T47D (cell line): ENCODE results near the gene SPON2.
"Not testable (repeated sequence)": the region's sequence is repeated elsewhere in the genome, so short reads cannot be mapped to it uniquely, and the experiment has no call there.

Experiments used
- DNase-seq, 2 experiments: peaks; one replicate each; pipeline versions ENCODE4 v3.0.0 to v3.0.0-alpha.2; 2011 to 2012; ENCODE audit warnings: low read depth in 1 of 2, low spot score in 1 of 2
- JUND ChIP-seq: IDR thresholded peaks from 2 replicates; pipeline ENCODE4 v1.6.1; 2012; ENCODE audit warnings: low read depth
- in situ Hi-C: cut with HindIII; loops from 2 replicates; pipeline ENCODE4 v1.10.0; 2016; ENCODE audit warnings: low sequenced_read_pairs, low pct_unique_long_range_greater_than_20kb

Gene SPON2

DNA sequence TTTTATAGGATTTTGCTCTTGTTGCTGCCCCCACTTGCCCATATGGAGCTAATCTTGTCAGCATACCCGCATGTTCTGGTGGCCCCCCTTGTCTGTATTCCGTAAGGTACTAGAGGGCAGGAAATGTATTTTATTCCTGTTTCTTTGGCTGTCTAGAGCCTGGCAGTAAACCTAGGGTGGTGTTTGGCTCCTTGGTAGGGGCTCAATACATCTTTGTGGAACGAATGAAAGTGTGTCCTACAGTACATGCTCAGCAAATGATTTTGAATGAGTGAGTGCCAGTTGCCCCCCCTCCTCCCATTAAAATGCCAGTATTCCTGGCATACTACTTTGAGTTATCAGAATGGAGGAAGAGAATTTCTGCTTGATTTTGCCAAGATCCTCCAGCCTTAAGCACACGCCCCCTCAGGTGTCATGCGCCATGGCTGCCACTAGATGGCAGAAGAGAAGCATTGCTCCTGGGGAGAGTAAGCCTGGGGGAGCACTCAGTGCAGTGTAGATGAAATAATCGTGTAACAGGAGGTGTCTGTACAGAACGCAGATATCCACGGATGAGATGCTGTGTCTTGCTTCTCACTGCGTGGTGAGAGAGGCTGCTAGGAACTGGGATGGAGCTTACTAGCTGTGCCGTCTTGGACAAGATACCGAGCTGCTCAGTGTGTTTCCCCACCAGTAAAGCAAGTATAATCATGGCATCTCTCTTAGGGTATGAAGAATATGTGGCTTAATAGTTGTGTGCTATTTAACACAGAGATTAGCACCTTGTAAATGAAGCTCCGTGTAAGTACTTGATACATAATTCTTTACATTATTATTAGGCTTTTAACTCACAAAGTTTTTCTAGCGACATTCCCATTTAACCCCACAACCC lies 41.8 kb downstream of the SPON2 start:
- peak; percentile 42 to 83 for DNase-seq
- TF ChIP-seq JUND = no peak
- in situ Hi-C loops = no loop called here

DNA sequence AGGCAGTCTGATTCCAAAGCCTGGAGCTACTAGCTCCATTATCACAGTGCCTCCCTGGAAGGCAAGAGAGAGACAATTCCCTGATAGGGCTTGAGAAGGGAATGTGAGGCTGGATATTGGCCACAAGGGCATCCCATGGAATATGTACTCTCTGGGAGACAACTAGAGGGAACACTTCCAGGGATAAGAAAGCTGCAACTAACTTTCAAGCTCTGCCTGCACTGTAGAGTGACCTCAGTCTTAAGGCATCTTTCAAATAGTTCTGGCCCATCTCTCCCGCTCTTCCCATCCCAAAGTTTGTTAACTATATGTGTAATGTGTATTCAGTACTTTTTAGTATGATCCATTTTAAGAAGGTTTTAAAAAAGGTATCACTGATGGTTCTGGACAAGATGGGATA lies 45.9 kb downstream of the SPON2 start:
- DNase-seq = no peak
- no peak for TF ChIP-seq JUND
- in situ Hi-C loops = no loop called here

DNA sequence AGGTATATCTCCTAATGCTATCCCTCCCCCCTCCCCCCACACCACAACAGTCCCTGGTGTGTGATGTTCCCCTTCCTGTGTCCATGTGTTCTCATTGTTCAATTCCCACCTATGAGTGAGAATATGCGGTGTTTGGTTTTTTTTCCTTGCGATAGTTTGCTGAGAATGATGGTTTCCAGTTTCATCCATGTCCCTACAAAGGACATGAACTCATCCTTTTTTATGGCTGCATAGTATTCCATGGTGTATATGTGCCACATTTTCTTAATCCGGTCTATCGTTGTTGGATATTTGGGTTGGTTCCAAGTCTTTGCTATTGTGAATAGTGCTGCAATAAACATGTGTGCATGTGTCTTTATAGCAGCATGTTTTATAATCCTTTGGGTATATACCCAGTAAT lies 46.9 kb downstream of the SPON2 start:
- in situ Hi-C loops, DNase-seq: not testable (repeated sequence)

DNA sequence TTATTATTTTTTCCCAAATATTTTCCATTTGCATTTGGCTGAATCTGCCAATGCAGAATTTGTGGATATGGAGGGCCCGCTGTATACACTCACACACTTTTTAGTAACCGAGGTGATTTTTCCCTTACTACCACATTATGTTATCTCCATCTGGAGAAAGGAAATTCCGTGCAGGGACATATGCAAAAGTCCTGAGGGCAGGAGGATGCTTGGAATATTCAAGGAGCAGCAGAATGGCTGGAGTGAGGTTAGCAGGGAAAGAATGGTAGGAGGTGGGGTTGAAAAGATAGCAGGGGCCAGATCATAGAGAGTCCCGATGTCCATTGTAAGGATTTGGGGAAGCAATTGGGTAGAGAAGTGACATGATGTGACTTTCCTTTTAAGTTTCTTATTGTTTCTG lies 47.6 kb downstream of the SPON2 start:
- TF ChIP-seq JUND = no peak
- in situ Hi-C loops = no loop called here
- no peak for DNase-seq

DNA sequence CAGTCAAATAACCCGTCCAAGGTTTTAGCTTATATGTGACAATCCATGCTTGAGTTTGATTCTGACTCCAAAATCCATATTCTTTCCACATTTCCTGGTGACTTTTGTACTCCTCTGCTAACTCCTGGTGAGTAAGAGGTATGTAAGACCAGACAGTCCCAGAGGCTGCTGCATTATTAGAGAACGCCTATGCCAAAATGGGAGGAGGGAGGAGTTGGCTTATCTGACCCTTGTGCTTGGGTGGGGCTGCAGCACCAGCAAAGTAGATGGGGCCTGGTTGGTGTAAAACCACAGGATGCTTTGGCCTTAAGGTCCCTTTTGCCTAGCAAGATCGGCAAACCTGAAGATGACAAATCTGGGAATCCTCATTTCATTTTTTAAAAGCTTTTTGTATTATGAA lies 49.9 kb downstream of the SPON2 start:
- no peak for DNase-seq
- no peak for TF ChIP-seq JUND
- in situ Hi-C loops = no loop called here
